ENCODE measurements around the gene AHCTF1.
"Not testable (repeated sequence)": the region's sequence is repeated elsewhere in the genome, so short reads cannot be mapped to it uniquely, and the experiment has no call there.

The AHCTF1 gene

DNA sequence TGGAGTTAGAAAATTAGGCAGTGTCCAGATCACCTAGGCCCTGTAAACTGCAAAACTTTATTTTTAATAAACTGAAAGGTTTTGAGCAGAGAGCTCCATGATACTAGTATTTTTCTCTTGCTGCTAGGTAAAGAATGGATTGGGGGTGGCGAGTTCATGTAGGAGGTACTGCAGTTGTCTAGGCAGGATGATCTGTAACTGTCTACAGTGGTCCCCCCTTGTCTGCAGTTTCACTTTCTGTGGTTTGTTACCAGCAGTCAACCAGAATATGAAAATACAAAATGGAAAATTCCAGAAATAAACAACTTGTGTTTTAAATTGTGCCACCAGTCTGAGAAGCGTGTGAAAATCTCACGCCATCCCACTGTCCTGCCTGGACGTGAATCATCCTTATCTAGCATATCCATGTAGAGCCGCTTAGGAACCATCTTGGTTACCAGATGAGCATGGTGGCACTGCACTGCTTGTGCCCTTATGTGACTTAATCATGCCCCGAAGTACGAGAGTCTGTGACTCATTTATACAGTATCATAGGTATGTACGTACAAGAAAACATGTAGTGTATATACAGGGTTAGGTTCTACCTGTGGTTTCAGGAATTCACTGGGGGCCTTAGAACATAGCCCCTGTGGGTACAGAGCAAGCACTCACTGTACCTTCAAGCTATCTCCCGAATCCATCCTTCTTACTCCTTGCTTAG, 94.2 kb downstream of the AHCTF1 start:
- no peak for DNase-seq

DNA sequence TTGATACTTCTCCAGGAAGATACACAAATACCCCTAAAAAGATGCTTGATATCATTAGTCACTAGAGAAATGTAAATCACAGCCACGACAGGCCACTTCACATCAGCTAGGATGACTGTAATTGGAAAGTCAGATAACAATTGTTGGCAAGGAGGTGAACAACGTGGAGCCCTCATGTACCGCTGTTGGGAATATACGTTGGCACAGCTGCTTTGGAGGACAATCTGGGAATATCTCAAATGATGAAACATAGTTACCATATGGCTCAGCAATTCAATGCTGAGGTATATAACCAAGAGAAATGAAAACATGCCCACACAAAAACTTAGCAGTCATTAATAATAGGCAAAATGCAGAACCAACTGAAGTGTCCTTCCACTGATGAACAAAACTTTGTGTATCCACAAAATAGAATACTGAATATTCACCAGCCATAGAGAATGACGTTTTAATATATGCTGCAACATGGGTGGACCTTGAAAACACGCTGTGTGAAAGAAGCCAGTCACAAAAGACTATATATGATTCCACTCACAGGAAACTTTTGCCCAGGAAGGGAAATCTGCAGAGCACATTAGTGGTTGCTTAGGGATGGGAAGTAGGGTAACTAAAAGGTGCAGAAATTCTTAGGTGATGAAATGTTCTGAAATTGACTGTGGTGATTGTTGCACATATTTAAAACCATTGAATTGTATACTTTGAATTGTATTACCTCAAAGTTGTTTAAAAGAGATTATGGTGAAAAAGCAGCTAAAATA, 95.4 kb downstream of the AHCTF1 start:
- DNase-seq = no peak

DNA sequence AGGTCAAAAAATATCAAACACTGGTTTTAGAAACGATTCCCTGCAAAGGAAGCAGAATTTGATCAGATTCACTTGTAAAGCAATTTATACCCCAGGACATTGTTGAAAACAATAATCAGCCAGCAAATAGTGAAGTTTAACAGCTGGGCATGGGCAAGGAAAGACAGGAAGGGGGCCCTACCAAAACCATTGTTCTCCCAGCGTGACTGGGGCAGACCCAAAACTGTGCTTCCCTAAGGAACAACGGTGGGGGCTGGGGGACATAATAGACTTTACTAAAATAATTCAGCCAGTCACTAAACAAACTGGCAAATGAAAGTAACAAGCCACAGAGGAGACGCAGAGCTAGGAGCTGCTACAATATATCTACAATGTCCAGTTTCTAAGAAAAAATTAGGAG, 100.2 kb downstream of the AHCTF1 start:
- DNase-seq = no peak

DNA sequence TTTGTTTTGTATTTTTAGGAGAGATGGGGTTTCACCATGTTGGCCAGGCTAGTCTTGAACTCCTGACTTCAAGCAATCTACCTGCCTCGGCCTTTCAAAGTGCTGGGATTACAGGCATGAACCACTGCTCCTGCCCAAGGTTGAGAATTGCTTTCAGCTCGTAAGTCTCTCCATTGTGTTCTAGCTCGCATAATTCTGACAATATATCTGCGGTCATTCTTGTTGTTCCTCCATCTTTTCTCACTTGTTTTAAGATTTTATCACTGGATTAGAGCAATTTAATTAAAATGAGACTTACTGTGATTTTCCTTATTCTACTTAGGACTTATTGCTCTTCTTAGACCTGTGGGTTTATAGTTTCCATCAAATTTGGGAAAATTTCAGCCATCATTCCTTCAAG, 102.9 kb downstream of the AHCTF1 start:
- no peak for DNase-seq

DNA sequence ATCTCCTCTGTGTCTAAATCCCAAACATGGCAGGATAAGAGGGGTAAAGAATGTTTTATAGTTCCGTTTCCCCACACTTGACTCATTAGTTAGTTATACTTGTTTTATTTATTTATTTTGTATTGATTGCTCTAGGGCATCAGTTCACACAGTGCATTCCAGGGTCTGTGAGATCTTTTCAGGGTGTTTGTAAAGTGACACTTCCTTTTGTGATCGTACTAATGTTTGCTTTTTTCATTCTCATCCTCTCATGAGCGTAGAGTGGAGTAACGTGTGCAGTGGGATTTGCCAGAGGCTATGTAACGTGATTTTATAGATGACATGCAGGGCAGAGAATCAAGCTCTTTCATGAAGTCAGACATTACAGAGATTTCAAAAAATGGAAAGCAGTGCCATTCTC, 104.4 kb downstream of the AHCTF1 start:
- DNase-seq = no peak

DNA sequence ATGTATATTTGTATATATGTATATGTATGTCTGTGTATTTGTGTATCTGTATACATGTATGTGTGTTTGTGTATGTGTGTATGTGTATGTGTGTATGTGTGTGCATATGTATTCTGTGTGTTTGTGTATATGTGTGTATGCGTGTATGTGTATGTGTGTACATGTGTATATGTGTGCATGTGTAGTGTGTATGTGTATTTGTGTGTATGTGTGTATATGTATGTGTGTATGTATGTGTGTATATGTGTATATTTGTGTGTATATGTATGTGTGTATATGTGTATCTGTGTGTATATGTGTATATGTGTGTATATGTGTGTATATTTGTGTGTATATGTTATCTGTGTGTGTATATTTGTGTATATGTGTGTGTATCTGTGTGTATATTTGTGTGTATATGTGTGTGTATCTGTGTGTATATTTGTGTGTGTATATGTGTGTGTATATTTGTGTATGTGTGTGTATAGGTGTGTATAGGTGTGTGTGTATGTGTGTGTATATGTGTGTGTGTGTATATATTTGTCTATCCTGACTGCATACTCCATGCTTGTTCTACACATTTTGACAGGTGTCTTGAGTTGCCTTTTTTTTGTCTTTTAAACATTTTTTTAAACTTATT, 106.1 kb downstream of the AHCTF1 start:
- DNase-seq = no peak

DNA sequence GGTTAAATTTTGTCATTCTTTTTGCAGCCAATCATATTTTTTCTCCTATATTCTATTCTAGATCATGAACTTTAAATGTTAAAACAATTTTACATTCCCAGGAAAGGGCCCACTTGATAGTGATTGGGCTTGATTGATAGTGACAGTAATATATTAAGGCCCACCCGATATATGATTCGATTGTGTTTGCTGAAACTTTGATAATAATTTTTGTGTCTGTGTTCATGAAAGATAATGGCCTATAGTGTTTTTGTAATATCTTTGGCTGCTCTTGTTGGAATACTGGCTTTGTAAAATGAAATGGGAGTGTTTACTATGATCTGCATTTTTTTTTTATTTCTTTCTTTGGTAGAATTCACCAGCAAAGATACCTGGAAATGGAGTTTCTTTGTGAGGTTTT, 107.2 kb downstream of the AHCTF1 start:
- DNase-seq = no peak

DNA sequence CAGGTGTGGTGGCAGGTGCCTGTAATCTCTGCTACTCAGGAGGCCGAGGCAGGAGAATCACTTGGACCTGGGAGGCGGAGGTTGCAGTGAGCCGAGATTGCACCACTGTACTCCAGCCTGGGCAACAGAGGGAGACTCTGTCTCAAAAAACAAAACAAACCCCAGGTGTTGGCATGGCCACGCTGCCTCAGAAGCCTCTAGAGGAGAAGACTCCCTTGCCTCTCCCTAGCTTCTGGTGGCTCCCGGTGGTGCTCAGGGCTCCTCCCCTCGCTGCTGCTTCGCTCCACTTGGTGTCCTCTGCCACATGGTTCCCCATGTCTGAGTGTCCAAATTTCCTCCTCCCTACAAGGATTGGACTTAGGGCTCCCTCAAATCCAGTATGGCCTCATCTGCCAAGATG, 109.6 kb downstream of the AHCTF1 start:
- DNase-seq = not testable (repeated sequence)

DNA sequence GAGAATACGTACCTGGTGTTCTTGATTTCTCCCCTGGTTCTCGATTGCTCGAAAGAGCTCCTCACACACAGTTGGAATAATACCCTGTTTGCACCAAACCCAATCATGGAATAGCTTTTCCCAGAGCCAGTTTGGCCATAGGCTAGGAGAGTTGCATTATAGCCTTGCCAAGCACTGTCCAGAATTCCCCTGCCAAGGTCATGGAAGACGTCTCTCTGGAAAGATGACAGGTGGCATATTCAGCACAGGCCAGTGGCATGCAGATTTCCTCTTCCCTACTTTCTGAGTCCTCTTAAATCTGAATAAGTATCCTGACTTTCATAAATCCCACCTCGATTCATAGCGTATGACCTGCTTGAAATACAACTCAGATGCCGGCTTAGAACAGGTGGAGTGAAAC, 111.1 kb downstream of the AHCTF1 start:
- DNase-seq = no peak

DNA sequence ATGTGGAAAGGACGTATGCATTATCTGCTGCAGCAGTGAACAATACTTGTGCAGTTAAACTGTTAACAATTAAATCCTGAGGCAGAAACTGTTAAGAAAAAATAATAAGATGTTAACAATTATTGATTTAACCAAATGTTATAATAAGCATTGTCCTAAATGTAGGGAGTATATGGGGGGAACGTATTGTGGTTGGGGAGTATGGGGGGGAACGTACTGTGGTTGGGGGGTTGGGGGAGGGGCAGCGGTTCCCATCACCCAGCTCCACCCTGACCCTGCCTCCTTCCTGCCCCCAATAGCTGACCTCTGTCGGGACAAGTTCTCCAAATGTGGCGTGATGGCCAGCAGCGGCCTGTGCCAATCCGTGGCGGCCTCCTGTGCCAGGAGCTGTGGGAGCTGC, 114.0 kb downstream of the AHCTF1 start:
- not testable (repeated sequence) for DNase-seq

DNA sequence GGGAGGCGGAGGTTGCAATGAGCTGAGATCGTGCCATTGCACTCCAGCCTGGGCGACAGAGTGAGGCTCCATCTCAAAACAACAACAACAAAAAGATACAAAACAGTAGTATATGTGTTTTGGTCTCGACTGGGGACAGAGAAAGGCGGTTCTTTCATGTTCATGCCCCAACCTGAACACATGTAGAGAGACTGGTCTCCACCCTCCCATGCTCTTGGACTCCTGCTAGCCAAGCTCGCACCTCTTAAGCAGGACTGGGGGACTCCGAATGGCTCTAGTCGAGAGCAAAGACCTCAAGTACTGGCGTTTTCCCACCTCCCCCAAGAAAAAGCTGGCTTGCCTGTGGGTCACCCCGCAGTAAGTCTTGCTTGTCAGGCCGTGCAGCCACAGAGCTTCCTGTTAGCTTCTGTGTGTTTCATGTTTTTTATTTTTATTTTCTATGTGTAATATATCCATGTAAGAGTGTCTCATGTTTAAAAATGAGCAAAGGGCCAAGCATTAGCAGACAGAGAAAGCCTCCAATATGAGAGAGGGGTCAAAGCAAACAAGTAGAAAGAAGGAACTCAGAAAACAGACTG, 116.0 kb downstream of the AHCTF1 start:
- DNase-seq = no peak

DNA sequence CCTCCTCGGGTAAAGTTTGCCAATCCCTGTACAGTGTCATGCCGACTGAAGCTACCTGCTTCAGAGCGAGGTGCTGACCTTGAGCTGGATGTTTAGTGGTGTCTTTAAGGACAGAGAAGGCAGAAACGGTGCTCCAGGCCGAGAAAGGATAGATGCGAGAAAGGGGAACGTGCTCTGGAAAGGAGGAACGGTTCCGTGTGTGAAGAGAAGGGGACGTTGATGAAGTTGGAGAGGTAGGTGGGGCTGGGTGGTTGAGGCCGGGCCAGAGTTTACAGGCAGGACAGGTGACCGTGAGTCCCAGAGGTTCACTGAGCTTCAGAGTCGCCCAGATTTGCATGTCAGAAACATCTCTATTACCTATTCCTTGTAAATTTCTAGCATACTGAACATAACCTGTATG, 116.9 kb downstream of the AHCTF1 start:
- no peak for DNase-seq

DNA sequence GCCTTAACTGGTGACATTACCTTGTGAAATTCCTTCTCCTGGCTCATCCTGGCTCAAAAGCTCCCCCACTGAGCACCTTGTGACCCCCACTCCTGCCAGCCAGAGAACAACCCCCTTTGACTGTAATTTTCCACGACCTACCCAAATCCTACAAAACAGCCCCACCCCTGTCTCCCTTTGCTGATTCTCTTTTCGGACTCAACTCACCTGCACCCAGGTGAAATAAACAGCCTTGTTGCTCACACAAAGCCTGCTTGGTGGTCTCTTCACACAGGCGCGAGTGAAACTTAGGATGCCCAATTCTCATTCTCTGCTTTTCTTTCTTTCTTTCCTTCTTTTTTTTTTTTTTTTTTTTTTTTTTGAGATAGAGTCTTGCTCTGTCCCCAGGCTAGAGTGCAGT, 118.4 kb downstream of the AHCTF1 start:
- not testable (repeated sequence) for DNase-seq

DNA sequence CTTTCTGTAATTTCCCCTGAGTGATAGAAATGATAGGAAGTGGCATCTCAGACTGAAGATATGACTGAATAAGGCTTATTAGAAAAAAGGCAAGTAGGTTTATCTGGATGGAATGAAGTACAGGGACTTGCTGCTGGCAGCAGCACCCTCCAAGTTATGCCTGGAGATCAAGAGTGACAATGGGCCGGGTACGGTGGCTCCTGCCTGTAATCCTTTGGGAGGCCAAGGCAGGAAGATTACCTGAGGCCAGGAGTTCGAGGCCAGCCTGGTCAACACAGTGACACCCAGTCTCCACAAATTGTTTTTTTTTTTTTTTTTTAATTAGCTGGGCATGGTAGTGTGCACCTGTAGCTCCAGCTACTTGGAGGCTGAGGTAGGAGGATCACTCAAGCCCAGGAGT, 119.8 kb downstream of the AHCTF1 start:
- no peak for DNase-seq

DNA sequence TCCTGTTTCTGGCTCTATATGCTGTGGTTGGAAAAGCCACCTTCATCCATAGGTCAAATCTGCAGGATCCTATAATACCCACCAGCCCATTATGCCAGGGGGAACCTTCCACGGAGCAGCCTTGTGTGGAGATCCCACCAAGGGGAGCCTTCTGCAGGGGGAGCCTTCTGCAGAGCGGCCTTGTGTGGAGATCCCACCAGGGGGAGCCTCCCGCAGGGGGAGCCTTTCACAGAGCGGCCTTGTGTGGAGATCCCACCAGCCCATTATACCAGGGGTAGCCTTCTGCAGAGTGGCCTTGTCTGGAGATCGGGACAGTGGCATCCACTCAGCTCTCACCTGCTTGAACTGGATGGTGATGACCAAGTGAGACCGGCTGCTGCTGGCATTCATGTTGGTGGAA, 122.3 kb downstream of the AHCTF1 start:
- DNase-seq = no peak

DNA sequence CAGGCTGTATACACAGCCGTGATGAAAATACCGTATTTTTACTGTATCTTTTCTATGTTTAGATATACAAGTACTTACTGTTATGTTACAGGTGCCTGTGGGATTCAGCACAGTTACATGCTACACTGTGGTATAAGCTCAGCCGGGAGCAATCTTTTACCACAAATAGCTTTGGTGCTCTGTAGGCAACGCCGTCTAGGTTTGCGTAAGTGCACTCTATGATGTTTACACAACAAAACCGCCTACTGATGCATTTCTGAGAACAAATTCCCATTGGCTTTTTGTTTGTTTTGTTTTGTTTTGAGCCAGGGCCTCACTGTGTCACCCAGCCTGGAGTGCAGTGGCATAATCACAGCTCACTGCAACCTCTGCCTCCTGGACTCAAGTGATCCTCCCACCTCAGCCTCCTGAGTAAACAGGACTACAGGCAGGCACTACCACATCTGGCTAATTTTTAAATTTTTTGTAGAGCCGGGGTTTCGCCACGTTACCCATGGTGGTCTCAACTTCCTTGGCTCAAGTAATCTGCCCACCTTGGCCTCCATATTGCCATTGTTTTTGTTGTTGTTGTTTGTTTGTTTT, 126.5 kb downstream of the AHCTF1 start:
- no peak for DNase-seq

DNA sequence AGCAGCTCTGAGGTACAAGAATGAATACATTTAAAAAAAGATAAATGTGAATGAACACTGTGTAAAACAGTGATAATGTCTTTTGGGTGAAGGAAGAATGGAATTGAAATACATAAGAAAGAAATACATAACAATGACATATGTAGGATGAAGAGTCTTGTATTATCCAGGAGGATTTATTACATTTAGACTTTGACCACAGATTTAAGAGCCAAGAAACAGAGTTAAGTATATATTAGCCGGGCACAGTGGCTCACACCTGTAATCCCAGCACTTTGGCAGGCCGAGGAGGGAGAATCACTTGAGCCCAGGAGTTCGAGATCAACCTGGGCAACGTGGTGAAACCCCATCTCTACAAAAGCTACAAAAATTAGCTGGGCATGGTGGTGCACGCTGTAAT, 127.9 kb downstream of the AHCTF1 start:
- no peak for DNase-seq

DNA sequence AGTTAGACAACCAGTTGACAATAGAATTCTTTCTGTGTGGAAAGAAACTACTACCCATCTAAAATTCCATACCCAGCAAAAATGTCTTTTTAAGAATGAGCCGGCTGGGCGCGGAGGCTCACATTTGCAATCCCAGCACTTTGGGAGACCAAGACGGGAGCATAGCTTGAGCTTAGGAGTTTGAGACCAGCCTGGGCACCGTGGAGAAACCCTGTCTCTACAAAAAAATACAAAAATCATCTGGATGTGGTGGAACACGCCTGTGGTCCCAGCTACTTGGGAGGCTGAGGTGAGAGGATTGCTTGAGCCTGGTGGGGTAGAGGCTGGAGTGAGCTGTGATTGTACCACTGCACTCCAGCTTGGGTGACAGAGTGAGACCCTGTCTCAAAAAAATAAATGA, 128.4 kb downstream of the AHCTF1 start:
- no peak for DNase-seq

DNA sequence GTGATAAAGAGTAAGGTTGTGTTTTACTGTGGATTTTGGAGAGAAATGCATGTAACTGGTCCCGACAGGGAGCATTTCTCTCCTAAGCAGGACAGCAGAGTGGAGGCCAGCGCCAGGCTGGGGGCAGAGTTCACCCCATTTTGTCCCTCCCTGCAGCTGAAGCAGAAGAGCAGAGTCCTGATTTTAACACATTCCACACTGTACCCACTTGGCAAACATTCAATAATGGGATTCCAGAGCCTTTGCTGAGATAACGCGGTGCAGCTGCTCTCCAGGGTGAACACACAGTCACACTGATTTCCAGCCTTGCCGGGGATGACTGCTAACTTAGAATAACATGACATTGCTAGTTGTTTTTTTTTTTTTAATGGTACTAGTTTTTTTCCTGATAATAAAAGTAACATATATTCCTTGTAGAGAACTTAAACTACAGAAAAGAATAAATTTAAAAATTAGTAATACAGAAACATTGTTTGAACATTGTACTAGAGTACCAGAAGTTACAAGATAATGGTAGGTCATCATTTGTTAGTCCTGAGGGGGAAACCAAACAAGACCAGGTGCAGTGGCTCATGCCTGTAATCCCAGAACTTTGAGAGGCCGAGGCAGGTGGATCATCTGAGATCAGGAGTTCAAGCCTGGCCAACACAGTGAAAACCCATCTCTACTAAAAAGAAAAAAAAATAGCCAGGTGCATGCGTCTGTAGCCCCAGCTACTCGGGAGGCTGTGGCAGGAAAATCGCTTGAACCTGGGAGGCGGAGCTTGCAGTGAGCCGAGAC, 130.3 kb downstream of the AHCTF1 start:
- DNase-seq = no peak

DNA sequence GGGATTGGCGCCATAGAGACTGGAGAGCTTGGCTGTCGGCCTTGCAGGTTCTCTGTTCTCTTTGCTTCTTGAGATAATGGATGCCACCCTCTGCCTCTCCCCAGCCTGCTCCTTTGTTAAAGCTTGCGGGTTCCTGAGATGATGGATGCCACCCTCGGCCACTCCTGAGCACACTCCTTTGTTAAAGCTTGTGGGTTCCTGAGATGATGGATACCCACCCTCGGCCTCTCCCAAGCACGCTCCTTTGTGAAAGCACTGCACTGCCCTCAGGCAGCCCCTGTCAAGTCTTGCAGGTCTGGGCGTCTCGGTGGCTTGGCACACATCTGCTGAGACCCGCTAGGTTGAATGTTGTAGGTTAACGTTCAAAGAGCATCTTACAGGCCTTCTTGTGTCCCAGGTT, 131.0 kb downstream of the AHCTF1 start:
- DNase-seq = no peak

DNA sequence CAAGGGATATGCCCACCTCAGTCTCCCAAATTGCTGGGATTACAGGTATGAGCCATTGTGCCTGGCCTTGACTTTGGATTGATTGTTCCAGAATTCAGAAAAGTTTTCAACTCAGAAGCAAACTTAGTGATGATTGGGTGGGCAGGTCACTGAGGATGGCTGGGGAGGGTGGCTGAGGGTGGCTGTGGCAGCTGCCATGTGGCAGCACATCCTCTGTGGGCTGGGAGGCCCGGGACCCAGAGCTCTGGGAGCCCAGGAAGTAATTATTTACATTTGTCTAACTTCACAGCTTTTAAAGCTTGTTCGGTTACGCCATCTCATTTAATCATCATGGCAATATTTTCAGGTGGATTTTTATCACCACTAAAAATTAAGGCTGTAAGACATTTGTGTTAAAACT, 131.4 kb downstream of the AHCTF1 start:
- no peak for DNase-seq
